ENCODE data around the gene PCSK1N. TPM values are rescaled to one million over a fixed set of nuclear protein-coding genes. Genes with fewer than 3 reads are reported as not detected.

Gene PCSK1N
- total and polyA plus RNA-seq, 2 of the 13 experiments (the other 11 are each of a cell fraction or from before 2014, with no cell fraction given), result 4.5 to 14.0 TPM

- no peak for TF ChIP-seq TCF12 (IDR thresholded peaks at IDR 0.05)
- TF ChIP-seq TCF12 (CRISPR knock-in tag; IDR thresholded peaks at IDR 0.05), result no peak
- TF ChIP-seq, protein P1, sequence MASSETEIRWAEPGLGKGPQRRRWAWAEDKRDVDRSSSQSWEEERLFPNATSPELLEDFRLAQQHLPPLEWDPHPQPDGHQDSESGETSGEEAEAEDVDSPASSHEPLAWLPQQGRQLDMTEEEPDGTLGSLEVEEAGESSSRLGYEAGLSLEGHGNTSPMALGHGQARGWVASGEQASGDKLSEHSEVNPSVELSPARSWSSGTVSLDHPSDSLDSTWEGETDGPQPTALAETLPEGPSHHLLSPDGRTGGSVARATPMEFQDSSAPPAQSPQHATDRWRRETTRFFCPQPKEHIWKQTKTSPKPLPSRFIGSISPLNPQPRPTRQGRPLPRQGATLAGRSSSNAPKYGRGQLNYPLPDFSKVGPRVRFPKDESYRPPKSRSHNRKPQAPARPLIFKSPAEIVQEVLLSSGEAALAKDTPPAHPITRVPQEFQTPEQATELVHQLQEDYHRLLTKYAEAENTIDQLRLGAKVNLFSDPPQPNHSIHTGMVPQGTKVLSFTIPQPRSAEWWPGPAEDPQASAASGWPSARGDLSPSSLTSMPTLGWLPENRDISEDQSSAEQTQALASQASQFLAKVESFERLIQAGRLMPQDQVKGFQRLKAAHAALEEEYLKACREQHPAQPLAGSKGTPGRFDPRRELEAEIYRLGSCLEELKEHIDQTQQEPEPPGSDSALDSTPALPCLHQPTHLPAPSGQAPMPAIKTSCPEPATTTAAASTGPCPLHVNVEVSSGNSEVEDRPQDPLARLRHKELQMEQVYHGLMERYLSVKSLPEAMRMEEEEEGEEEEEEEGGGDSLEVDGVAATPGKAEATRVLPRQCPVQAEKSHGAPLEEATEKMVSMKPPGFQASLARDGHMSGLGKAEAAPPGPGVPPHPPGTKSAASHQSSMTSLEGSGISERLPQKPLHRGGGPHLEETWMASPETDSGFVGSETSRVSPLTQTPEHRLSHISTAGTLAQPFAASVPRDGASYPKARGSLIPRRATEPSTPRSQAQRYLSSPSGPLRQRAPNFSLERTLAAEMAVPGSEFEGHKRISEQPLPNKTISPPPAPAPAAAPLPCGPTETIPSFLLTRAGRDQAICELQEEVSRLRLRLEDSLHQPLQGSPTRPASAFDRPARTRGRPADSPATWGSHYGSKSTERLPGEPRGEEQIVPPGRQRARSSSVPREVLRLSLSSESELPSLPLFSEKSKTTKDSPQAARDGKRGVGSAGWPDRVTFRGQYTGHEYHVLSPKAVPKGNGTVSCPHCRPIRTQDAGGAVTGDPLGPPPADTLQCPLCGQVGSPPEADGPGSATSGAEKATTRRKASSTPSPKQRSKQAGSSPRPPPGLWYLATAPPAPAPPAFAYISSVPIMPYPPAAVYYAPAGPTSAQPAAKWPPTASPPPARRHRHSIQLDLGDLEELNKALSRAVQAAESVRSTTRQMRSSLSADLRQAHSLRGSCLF (CRISPR knock-in tag; IDR thresholded peaks at IDR 0.05; ENCODE audit: borderline replicate concordance), result no peak
- no peak for TF ChIP-seq CREM (IDR thresholded peaks at IDR 0.05)
- TF ChIP-seq CREM (CRISPR knock-in tag; IDR thresholded peaks at IDR 0.05), result no peak
- TF ChIP-seq ZNF224 (CRISPR knock-in tag; IDR thresholded peaks at IDR 0.05), result no peak
- no peak for TF ChIP-seq ZNF547 (CRISPR knock-in tag; IDR thresholded peaks at IDR 0.05)
- TF ChIP-seq U2AF2 (IDR thresholded peaks at IDR 0.05; ENCODE audit: low read depth, low read length), result peak; percentile 84; the same call in 1 of the 2 replicates
- no peak for TF ChIP-seq ZNF598 (CRISPR knock-in tag; IDR thresholded peaks at IDR 0.05; ENCODE audit: borderline replicate concordance)
- no peak for TF ChIP-seq ZNF24 (IDR thresholded peaks at IDR 0.05)
- TF ChIP-seq HNRNPH1 (optimal IDR thresholded peaks at IDR 0.05; ENCODE audit: low read depth, low read length), result no peak
- TF ChIP-seq NBN (conservative IDR thresholded peaks at IDR 0.05), result no peak
- TF ChIP-seq ZKSCAN5 (CRISPR knock-in tag; IDR thresholded peaks at IDR 0.05), result peak; percentile 43; the same call in 1 of the 2 replicates
- TF ChIP-seq, protein P2, sequence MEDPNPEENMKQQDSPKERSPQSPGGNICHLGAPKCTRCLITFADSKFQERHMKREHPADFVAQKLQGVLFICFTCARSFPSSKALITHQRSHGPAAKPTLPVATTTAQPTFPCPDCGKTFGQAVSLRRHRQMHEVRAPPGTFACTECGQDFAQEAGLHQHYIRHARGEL (CRISPR knock-in tag; IDR thresholded peaks at IDR 0.05), result no peak
- no peak for TF ChIP-seq ZNF431 (CRISPR knock-in tag; IDR thresholded peaks at IDR 0.05; ENCODE audit: borderline replicate concordance, low read depth)
- TF ChIP-seq, protein P3, sequence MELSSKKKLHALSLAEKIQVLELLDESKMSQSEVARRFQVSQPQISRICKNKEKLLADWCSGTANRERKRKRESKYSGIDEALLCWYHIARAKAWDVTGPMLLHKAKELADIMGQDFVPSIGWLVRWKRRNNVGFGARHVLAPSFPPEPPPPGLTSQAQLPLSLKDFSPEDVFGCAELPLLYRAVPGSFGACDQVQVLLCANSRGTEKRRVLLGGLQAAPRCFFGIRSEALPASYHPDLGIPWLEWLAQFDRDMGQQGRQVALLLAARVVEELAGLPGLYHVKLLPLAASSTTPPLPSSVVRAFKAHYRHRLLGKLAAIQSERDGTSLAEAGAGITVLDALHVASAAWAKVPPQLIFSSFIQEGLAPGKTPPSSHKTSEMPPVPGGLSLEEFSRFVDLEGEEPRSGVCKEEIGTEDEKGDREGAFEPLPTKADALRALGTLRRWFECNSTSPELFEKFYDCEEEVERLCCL (CRISPR knock-in tag; IDR thresholded peaks at IDR 0.05; ENCODE audit: borderline replicate concordance), result no peak
- no peak for TF ChIP-seq ZNF773 (CRISPR knock-in tag; IDR thresholded peaks at IDR 0.05; ENCODE audit: borderline replicate concordance)
- TF ChIP-seq ZBTB3 (CRISPR knock-in tag; IDR thresholded peaks at IDR 0.05; ENCODE audit: borderline replicate concordance, low read depth), result no peak
- TF ChIP-seq JUNB (CRISPR knock-in tag; IDR thresholded peaks at IDR 0.05; ENCODE audit: borderline replicate concordance), result no peak
- TF ChIP-seq SMYD3 (CRISPR knock-in tag; IDR thresholded peaks at IDR 0.05), result no peak
- TF ChIP-seq ZNF34 (CRISPR knock-in tag; IDR thresholded peaks at IDR 0.05; ENCODE audit: borderline replicate concordance), result no peak
These were observed at the start of gene PCSK1N (continued) for GRCh38 chrX:48835524-48836329.
